ENCODE measurements around the gene VRK3. TPM values are rescaled to one million over a fixed set of nuclear protein-coding genes. Genes with fewer than 3 reads are reported as not detected.

Gene VRK3
- total and polyA plus RNA-seq, 2 of the 4 experiments (the other 2 are of a cell fraction): 28.7 to 35.8 TPM

DNA sequence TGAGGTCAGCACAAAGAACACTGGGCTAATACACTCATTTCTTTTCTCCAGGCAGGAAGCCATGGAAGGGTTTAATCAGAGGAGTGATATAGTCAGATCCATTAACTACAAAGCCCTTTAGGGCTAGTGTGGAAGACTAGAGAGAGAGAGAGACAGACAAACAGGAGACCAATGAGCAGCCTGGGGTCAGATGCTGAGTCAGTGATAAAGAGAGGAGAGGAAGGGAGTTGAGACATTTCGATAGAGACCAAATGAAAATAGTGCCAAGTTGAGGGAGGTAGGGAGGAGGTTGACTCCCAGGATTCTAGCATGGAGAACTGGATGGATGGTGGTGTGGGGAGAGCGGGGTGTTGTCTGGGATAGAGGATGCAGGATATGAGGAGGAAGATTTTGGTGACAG lies 18.8 kb upstream of the VRK3 start:
- CTCF ChIA-PET: no interaction called here
- no peaks in the 10 kb centered on the region for H3K4me1 ChIP-seq (ENCODE audit: control insufficient read depth, insufficient read depth, low read length)
- no peak overlapping the region for H4K8ac ChIP-seq (ENCODE audit: low read depth in 2 of 2, low read length in 2 of 2)
- H3K27me3 ChIP-seq (ENCODE audit: control insufficient read depth, insufficient read depth, low read length): no peaks in the 10 kb centered on the region
- H3K36me3 ChIP-seq (ENCODE audit: control insufficient read depth, insufficient read depth, low read length): peaks cover 77% of the 10 kb centered on the region
- BruUV-seq (replicated peaks): no TSS peak
- H3K18ac ChIP-seq (ENCODE audit: low read depth, low read length): no peak overlapping the region
- no peak overlapping the region for H2AFZ ChIP-seq (replicated peaks; ENCODE audit: low read length, poor library complexity)
- no peak overlapping the region for H2AK5ac ChIP-seq (ENCODE audit: low read depth, low read length)
- H4K20me1 ChIP-seq (ENCODE audit: insufficient read depth, low read length): no peaks in the 10 kb centered on the region
- no peak overlapping the region for H3K4ac ChIP-seq (ENCODE audit: low read depth, low read length)
- no peak overlapping the region for H4K91ac ChIP-seq (ENCODE audit: insufficient read depth, low read depth, low read length)
- H3K79me1 ChIP-seq (ENCODE audit: low read depth in 1 of 2, low read length in 2 of 2): no peaks in the 10 kb centered on the region; a peak in 1 of 4 replicates
- no peak overlapping the region for H3K4me2 ChIP-seq (ENCODE audit: low read depth, low read length)
- H3K4me3 ChIP-seq (ENCODE audit: insufficient read depth, low read depth, low read length): no peak overlapping the region
- no peak overlapping the region for H3K56ac ChIP-seq (ENCODE audit: extremely low read depth, insufficient read depth, low read length)
- peaks cover 59% of the 10 kb centered on the region for H3K9me3 ChIP-seq (ENCODE audit: control insufficient read depth, insufficient read depth, low read length)
- dilution Hi-C loops (cut with HindIII; ENCODE audit: low sequenced_read_pairs, unreplicated experiment) (no loop called here), in situ Hi-C loops (cut with MboI; ENCODE audit: low sequenced_read_pairs) (no loop called here), intact Hi-C loops (cut with micrococcal nuclease) (no loop called here)
- no peaks in the 10 kb centered on the region for H3K9me1 ChIP-seq (ENCODE audit: insufficient read depth, low read length)
- WGBS, 2 experiments (ENCODE audit: extremely low coverage in 2 of 2, insufficient read length in 1 of 2): 100% methylated on average over 1 to 2 of the region's 2 CpGs
- H3K23ac ChIP-seq (ENCODE audit: low read depth, low read length): no peak overlapping the region
- H2BK15ac ChIP-seq (ENCODE audit: low read depth, low read length): no peak overlapping the region
- DNase-seq (no peak), ATAC-seq (ENCODE audit: low read depth) (no peak)
- H3K14ac ChIP-seq (replicated peaks; ENCODE audit: low read depth, low read length): no peak overlapping the region
- H3K9ac ChIP-seq (ENCODE audit: low read depth, low read length): no peak overlapping the region
- TF ChIP-seq MAFK (IDR thresholded peaks at IDR 0.05; ENCODE audit: low read depth, low read length) (peak; percentile 4; the same call in 1 of the 2 replicates), MAZ (IDR thresholded peaks at IDR 0.05; ENCODE audit: borderline replicate concordance, low read depth, low read length) (no peak), POLR2A (IDR thresholded peaks at IDR 0.05; ENCODE audit: low read depth, low read length) (no peak)
- H2BK120ac ChIP-seq (ENCODE audit: low read depth, low read length): no peak overlapping the region
- H4K5ac ChIP-seq (ENCODE audit: low read depth, low read length): no peak overlapping the region
- H2BK5ac ChIP-seq (ENCODE audit: low read depth, low read length, poor library complexity, severe bottlenecking): no peak overlapping the region
- H2AK9ac ChIP-seq (replicated peaks; ENCODE audit: low read depth, low read length, poor library complexity): no peak overlapping the region
- no peak overlapping the region for H3K27ac ChIP-seq (ENCODE audit: insufficient read depth, low read length)
- POLR2A ChIA-PET (ENCODE audit: unreplicated experiment): no interaction called here
- H2BK20ac ChIP-seq (ENCODE audit: low read depth, low read length): no peak overlapping the region

All from IMR-90 (cell line).